H54 (cell line): ENCODE measurements around the gene PDIA4.
"Not testable (repeated sequence)": the region's sequence is repeated elsewhere in the genome, so short reads cannot be mapped to it uniquely, and the experiment has no call there.

Experiments used
- DNase-seq: peaks from one replicate; pipeline ENCODE4 v3.0.0; 2011; ENCODE audit warnings: low spot score, mixed read lengths; ENCODE audit not compliant: insufficient read length
- FAIRE-seq: peaks from 3 replicates; lab custom pipeline; 2011; peaks lifted over from hg19 to GRCh38; lab: Jason Lieb, UNC
- POLR2A ChIP-seq: IDR thresholded peaks from 2 replicates; pipeline ENCODE4 v1.6.1; 2011; ENCODE audit warnings: low read depth, mild to moderate bottlenecking, low read length

PDIA4 gene

GRCh38 chr7:149053885-149054284, 25.6 kb upstream of the PDIA4 start:
- FAIRE-seq, result no peak
- no peak for TF ChIP-seq POLR2A
- no peak for DNase-seq

DNA sequence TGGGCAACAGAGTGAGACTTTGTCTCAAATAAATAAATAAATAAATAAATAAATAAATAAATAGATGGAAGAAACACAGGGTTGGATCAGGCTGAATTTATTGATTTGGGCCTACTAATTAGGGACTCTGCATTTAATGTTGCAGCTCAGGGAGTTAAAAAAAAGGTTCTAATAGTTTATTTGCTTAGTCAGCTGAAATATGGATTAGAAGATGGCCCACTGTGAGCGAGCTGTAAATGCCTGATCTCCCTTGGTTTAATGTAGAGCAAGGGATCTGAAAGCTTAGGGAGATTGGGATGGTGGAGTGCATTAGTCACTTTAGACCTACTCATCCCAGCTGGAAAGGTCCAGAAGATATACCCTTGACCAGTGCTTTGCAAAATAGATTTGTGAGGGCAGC, 25.1 kb upstream of the PDIA4 start:
- DNase-seq (no peak), FAIRE-seq (no peak)
- no peak for TF ChIP-seq POLR2A

DNA sequence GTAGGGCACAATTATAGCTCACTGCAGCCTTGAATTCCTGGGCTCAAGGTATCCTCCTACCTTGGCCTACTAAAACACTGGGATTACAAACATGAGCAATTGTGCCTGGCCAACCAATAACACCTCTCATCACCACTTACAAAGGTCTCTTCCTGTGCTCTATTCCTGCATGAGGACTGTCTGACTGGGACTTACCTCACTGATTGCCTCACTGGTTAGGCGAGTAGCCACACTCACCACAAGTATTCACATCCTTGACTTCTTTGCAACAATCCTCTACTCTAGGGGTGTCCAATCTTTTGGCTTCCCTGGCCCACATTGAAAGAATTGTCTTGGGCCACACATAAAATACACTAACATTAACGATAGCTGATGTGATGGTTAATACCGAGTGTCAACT, 22.6 kb upstream of the PDIA4 start:
- DNase-seq, result no peak
- no peak for FAIRE-seq
- TF ChIP-seq POLR2A, result no peak

DNA sequence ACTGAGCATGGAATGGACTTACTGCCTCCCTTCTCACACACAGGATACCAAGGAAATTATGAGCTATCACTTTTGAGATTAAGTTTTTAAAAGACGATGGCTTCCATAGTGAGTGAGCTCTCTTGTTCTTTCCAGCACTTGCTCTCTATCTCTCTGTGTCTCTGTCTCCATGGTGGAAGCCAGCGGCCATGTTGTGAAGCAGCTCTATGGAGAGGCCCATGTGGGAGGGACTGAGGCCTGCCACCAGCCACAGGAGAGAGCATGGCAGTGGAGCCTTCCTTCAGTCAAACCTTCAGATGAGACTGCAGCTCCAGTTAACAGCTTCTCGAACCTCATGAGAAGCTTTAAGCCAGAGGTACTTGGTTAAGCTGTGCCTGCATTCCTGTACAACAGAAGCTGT, 20.5 kb upstream of the PDIA4 start:
- TF ChIP-seq POLR2A, result no peak
- FAIRE-seq (no peak), DNase-seq (no peak)

DNA sequence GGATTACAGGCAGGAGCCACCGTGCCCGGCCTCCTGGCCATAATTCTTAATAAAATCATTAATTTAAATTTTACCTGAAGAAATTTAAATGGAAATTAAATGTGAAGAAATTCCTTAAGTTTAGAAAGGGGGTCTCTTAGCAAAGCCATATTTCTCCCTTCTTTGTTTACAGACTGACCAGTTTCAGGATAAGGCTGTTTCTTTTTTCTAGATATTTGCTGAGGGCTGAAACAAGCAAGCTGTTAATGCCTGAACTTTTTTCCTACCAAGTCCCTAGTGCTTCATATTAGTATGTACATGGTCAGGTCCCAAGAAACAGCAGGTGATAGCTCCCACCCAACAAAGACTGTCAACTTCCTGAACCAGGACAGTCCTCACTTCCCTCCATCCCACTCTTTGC, 18.1 kb upstream of the PDIA4 start:
- FAIRE-seq, result no peak
- DNase-seq, result no peak
- TF ChIP-seq POLR2A, result no peak

GRCh38 chr7:149043936-149044335, 15.6 kb upstream of the PDIA4 start:
- FAIRE-seq (no peak), DNase-seq (no peak)
- TF ChIP-seq POLR2A, result no peak

DNA sequence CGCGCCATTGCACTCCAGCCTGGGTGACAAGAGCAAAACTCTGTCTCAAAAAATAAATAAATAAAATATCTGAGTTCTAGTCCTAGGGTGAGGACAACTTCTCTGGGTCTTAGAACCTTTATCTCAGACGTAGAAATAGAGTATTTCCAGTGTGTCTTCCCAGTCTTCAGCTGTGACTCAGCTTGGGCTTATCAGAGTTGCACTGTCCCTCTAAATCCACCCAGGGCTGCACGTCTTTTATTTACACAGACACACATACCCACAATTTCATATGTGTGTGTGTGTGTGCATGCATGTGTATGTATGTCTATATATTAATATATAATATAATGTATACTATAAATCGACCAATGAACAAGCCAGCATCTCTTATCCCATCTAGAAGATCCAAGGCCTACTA, 13.0 kb upstream of the PDIA4 start:
- TF ChIP-seq POLR2A, result no peak
- FAIRE-seq (no peak), DNase-seq (no peak)

DNA sequence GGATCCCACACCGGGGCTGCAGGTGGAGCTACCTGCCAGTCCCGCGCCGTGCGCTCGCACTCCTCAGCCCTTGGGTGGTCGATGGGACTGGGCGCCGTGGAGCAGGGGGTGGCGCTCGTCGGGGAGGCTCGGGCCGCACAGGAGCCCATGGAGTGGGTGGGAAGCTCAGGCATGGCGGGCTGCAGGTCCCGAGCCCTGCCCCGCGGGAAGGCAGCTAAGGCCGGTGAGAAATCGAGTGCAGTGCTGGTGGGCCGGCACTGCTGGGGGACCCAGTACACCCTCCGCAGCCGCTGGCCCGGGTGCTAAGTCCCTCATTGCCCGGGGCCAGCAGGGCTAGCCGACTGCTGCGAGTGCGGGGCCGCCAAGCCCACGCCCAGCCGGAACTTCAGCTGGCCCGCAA, 10.3 kb upstream of the PDIA4 start:
- not testable (repeated sequence) for DNase-seq, FAIRE-seq

DNA sequence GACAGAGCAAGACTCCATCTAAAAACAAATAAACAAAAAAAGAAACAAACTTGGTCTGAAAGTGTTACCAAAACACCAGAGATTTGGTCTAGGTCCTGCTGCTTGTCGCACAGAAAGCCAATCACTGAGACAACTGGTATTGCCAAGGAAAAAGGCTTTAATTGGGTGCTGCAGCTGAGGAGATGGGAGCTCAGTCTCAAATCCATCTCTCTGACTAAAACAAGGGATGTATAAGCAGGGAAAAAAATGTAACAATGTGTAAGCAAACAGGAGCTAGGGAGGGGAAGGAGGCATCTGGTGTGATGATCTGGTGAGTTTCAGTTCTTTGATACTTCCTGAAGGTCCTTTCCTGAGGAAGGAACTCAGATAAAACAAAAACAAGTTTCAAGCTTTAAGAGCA, 8.4 kb upstream of the PDIA4 start:
- FAIRE-seq (no peak), DNase-seq (no peak)
- TF ChIP-seq POLR2A, result no peak

DNA sequence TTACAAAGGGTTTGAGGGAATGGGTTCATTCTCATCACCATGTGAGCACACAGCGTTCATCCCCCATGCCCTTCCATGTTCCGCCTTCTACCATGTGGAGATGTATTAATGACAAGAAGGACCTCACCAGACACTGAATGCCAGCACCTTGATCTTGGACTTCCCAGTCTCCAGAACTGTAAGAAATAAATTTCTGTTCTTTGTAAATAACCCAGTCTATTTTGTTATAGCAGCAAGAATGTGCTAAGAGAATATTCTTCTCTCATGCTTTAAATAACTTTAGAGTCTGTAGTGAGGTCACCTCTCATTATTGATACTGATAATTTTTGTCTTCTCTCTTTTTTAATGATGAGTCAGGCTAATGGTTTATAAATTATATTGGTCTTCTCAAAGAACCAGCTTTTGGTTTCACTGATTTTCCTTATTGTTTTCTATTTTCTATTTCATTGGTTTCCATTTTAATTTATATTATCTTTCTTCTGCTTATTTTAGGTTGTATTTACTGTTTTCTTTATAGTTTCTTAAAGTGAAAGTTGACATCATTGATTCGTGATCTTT, 3.1 kb upstream of the PDIA4 start:
- no peak for DNase-seq
- no peak for FAIRE-seq
- TF ChIP-seq POLR2A, result no peak

DNA sequence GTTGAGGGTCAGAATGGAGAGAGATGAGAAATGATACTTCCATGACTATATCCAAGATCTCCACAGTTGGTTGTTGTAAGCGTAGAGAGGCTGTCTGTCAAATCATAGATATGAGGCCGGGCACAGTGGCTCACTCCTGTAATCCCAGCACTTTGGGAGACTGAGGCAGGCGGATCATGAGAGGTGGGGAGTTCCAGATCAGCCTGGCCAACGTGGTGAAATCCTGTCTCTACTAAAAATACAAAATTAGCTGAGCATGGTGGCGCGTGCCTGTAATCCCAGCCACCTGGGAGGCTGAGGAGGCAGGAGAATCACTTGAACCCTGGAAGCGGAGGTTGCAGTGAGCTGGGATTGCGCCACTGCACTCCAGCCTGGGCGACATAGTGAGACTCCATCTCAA, 2.1 kb upstream of the PDIA4 start:
- not testable (repeated sequence) for FAIRE-seq, DNase-seq

DNA sequence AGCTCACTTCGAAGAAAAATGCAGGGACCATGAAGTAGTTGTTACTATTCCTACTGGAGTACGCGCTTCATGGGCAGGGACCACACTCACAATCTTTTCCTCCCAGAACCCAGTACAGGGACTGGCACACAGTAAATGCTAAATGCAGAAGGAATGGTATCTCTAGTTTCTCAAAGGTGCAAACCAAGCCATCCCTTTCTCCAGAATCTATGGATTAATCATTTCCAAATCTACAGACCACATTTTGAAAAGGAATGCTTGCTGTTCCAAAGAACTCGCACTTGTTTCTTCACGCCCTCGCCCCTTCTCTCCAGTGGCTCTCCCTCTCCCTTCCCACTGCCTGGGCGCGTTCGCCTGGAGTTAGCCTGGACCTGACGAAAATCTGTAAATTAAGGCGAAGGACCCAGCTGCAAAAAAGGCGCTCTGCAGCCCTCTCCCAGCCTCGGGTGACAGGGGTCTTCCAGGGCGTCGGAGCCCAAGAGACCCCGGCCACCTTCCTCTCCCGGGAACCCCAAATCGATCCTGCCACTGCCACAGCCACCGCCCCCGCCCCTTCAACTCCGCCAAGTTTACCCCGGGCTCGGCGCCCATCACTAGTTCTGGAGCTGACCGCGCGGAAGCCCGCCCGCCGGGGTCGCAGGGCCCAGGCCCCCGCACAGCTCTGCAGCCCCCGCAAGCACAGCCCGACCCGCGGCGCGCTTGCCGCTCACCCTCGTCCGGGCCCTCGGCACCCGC, 527 bp downstream of the PDIA4 start:
- FAIRE-seq (no peak), DNase-seq (no peak)
- TF ChIP-seq POLR2A, result no peak

- FAIRE-seq (no peak), DNase-seq (no peak)
- no peak for TF ChIP-seq POLR2A
Observed at GRCh38 chr7:149027055-149027454, 1.2 kb downstream of the PDIA4 start.

DNA sequence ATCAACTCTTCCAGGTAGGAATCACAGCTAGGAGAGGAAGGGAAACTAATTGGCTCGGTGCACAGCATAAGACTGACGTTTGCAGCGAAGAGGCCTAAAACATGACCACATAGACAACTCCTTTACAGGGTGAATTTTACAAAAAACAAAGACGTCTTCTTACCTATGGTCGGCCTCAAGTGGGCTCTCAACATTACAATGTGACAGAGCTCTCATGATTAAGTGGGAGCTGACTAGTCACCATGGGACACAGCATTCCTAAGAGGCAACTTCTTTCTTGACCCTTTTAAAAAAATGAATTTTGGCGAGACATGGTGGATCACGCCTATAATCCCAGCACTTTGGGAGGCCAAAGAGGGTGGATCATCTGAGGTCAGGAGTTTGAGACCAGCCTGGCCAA, 4.6 kb downstream of the PDIA4 start:
- FAIRE-seq (no peak), DNase-seq (no peak)
- no peak for TF ChIP-seq POLR2A

DNA sequence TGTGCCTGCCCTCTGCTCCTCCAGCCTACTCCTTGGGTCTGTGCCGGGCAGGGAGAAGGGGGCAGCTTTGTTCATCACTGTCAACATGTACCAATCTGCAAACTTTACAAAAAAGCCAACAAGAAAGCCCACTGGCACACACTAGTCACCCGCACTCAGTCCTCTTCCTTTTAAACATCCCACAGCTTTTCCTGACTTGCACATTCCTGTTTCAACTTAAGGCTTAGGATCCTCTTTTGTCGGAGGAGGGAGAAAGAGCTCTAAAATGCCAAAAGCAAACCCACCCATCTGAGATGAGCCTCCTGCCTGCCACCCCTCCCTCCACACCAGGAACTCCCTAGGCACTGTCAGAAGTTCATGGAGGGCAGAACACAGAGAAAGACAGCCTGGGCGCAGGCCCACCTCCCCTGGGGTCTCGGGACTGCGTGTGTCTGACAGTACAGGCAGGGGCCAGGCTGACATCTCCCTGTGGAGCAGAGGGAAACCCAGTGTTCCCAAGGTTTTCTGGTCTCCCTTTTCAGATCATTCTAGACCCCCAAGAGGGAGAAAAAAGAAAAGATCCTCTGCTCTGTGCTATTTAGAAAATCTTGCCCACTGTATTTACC, 5.4 kb downstream of the PDIA4 start:
- FAIRE-seq (no peak), DNase-seq (no peak)
- TF ChIP-seq POLR2A, result no peak
